ENCODE measurements around the gene CEP290. TPM values are rescaled to one million over a fixed set of nuclear protein-coding genes. Genes with fewer than 3 reads are reported as not detected.
A peak's percentile ranks its signal among the peaks of the same experiment; 100 is the strongest.

The CEP290 gene
- total and polyA plus RNA-seq, 2 of the 13 experiments (the other 11 are each of a cell fraction or from before 2014, with no cell fraction given) = 2.4 to 10.8 TPM

GRCh38 chr12:88035271-88035906 is 106.5 kb downstream of the CEP290 start (continued):
- peak; percentile 85; the same call in 1 of the 2 replicates for TF ChIP-seq ZSCAN21 (CRISPR knock-in tag; IDR thresholded peaks at IDR 0.05; ENCODE audit: borderline replicate concordance)
- peak; percentile 89; the same call in 1 of the 2 replicates for TF ChIP-seq ZNF224 (CRISPR knock-in tag; IDR thresholded peaks at IDR 0.05)
- TF ChIP-seq ZNF18 (CRISPR knock-in tag; IDR thresholded peaks at IDR 0.05; ENCODE audit: insufficient replicate concordance) = peak; percentile 78
- TF ChIP-seq CAMTA2 (CRISPR knock-in tag; IDR thresholded peaks at IDR 0.05; ENCODE audit: borderline replicate concordance) = no peak
- TF ChIP-seq MED1 (CRISPR knock-in tag; IDR thresholded peaks at IDR 0.05) = peak; percentile 46; the same call in 1 of the 2 replicates
- peak; percentile 59; the same call in 1 of the 2 replicates for TF ChIP-seq ZNF766 (CRISPR knock-in tag; IDR thresholded peaks at IDR 0.05; ENCODE audit: borderline replicate concordance)
- TF ChIP-seq ZBTB40 (IDR thresholded peaks at IDR 0.05) = no peak
- TF ChIP-seq ZBTB40 (CRISPR knock-in tag; IDR thresholded peaks at IDR 0.05) = peak; percentile 87; the same call in 1 of the 2 replicates
- TF ChIP-seq ZNF816 (CRISPR knock-in tag; IDR thresholded peaks at IDR 0.05; ENCODE audit: borderline replicate concordance) = peak; percentile 73; the same call in 1 of the 2 replicates
- no peak for TF ChIP-seq ARID2 (CRISPR knock-in tag; IDR thresholded peaks at IDR 0.05; ENCODE audit: borderline replicate concordance)
- peak; percentile 66; the same call in 1 of the 2 replicates for TF ChIP-seq ZNF451 (CRISPR knock-in tag; IDR thresholded peaks at IDR 0.05)
- TF ChIP-seq ZNF800 (CRISPR knock-in tag; IDR thresholded peaks at IDR 0.05) = 0 out of 2 replicates have a peak, but pooled peaks have one; percentile 52
- peak; percentile 83; the same call in 1 of the 2 replicates for TF ChIP-seq ZNF619 (CRISPR knock-in tag; IDR thresholded peaks at IDR 0.05)
- peak; percentile 75; the same call in 1 of the 2 replicates for TF ChIP-seq ZNF547 (CRISPR knock-in tag; IDR thresholded peaks at IDR 0.05)
